ENCODE results near the gene CDKN2AIP.

GRCh38 chr4:183397741-183398297 is 46.6 kb upstream of the CDKN2AIP start:
- TF ChIP-seq CTCF (IDR thresholded peaks at IDR 0.05; ENCODE audit: insufficient read depth, low read length, poor library complexity, severe bottlenecking) (no peak), EZH2phosphoT487 (conservative IDR thresholded peaks at IDR 0.05; ENCODE audit: low read length) (no peak)

Data from SU-DHL-6 (cell line).